GM12891 (cell line): ENCODE results near the gene CALML3.

Experiments
- PAX5 ChIP-seq: IDR thresholded peaks from 2 replicates; pipeline ENCODE4 v1.6.1; 2011; ENCODE audit warnings: low read length, moderate library complexity, mild to moderate bottlenecking; ENCODE audit not compliant: insufficient read depth, severe bottlenecking
- POLR2A ChIP-seq: IDR thresholded peaks from 2 replicates; pipeline ENCODE4 v1.6.1; 2011; ENCODE audit warnings: low read depth, low read length, control low read depth
- POLR2AphosphoS5 ChIP-seq: IDR thresholded peaks from 2 replicates; pipeline ENCODE4 v1.6.1; 2011; ENCODE audit warnings: low read depth, low read length, control low read depth
- SPI1 ChIP-seq: IDR thresholded peaks from 2 replicates; pipeline ENCODE4 v1.6.1; 2011; ENCODE audit warnings: low read depth, low read length, control low read depth
- TAF1 ChIP-seq: IDR thresholded peaks from 2 replicates; pipeline ENCODE4 v1.6.1; 2011; ENCODE audit warnings: low read depth, low read length, control low read depth

- no peak for TF ChIP-seq POLR2A
- no peak for TF ChIP-seq POLR2AphosphoS5
- no peak for TF ChIP-seq SPI1
- TF ChIP-seq TAF1 = no peak
- no peak for TF ChIP-seq PAX5
These were observed 38.7 kb downstream of the CALML3 start for GRCh38 chr10:5563321-5563961.
